ENCODE data around the gene KLC4. TPM values are rescaled to one million over a fixed set of nuclear protein-coding genes. Genes with fewer than 3 reads are reported as not detected.
A peak's percentile ranks its signal among the peaks of the same experiment; 100 is the strongest.

KLC4 gene
- total and polyA plus RNA-seq, 9 of the 15 experiments (the other 6 are each of a cell fraction or from before 2014, with no cell fraction given): 1.7 to 16.2 (median 7.7) TPM

GRCh38 chr6:43052225-43052841 lies 7.1 kb upstream of the KLC4 start (continued):
- TF ChIP-seq, protein P1, sequence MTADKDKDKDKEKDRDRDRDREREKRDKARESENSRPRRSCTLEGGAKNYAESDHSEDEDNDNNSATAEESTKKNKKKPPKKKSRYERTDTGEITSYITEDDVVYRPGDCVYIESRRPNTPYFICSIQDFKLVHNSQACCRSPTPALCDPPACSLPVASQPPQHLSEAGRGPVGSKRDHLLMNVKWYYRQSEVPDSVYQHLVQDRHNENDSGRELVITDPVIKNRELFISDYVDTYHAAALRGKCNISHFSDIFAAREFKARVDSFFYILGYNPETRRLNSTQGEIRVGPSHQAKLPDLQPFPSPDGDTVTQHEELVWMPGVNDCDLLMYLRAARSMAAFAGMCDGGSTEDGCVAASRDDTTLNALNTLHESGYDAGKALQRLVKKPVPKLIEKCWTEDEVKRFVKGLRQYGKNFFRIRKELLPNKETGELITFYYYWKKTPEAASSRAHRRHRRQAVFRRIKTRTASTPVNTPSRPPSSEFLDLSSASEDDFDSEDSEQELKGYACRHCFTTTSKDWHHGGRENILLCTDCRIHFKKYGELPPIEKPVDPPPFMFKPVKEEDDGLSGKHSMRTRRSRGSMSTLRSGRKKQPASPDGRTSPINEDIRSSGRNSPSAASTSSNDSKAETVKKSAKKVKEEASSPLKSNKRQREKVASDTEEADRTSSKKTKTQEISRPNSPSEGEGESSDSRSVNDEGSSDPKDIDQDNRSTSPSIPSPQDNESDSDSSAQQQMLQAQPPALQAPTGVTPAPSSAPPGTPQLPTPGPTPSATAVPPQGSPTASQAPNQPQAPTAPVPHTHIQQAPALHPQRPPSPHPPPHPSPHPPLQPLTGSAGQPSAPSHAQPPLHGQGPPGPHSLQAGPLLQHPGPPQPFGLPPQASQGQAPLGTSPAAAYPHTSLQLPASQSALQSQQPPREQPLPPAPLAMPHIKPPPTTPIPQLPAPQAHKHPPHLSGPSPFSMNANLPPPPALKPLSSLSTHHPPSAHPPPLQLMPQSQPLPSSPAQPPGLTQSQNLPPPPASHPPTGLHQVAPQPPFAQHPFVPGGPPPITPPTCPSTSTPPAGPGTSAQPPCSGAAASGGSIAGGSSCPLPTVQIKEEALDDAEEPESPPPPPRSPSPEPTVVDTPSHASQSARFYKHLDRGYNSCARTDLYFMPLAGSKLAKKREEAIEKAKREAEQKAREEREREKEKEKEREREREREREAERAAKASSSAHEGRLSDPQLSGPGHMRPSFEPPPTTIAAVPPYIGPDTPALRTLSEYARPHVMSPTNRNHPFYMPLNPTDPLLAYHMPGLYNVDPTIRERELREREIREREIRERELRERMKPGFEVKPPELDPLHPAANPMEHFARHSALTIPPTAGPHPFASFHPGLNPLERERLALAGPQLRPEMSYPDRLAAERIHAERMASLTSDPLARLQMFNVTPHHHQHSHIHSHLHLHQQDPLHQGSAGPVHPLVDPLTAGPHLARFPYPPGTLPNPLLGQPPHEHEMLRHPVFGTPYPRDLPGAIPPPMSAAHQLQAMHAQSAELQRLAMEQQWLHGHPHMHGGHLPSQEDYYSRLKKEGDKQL (CRISPR knock-in tag; IDR thresholded peaks at IDR 0.05; ENCODE audit: borderline replicate concordance): no peak
- TF ChIP-seq ZNF12 (CRISPR knock-in tag; IDR thresholded peaks at IDR 0.05) (no peak), EP300 (IDR thresholded peaks at IDR 0.05; ENCODE audit: low read length) (no peak), CBFB (CRISPR knock-in tag; IDR thresholded peaks at IDR 0.05) (0 out of 2 replicates have a peak, but pooled peaks have one; percentile 29), ZBTB43 (CRISPR knock-in tag; IDR thresholded peaks at IDR 0.05) (no peak), KAT7 (CRISPR knock-in tag; IDR thresholded peaks at IDR 0.05; ENCODE audit: borderline replicate concordance) (peak; percentile 68; the same call in 1 of the 2 replicates), POLR2G (IDR thresholded peaks at IDR 0.05; ENCODE audit: low read depth, low read length) (peak; percentile 62), ZKSCAN3 (CRISPR knock-in tag; IDR thresholded peaks at IDR 0.05) (no peak), MCM2 (IDR thresholded peaks at IDR 0.05; ENCODE audit: low read depth) (no peak)
- TF ChIP-seq, protein P2, sequence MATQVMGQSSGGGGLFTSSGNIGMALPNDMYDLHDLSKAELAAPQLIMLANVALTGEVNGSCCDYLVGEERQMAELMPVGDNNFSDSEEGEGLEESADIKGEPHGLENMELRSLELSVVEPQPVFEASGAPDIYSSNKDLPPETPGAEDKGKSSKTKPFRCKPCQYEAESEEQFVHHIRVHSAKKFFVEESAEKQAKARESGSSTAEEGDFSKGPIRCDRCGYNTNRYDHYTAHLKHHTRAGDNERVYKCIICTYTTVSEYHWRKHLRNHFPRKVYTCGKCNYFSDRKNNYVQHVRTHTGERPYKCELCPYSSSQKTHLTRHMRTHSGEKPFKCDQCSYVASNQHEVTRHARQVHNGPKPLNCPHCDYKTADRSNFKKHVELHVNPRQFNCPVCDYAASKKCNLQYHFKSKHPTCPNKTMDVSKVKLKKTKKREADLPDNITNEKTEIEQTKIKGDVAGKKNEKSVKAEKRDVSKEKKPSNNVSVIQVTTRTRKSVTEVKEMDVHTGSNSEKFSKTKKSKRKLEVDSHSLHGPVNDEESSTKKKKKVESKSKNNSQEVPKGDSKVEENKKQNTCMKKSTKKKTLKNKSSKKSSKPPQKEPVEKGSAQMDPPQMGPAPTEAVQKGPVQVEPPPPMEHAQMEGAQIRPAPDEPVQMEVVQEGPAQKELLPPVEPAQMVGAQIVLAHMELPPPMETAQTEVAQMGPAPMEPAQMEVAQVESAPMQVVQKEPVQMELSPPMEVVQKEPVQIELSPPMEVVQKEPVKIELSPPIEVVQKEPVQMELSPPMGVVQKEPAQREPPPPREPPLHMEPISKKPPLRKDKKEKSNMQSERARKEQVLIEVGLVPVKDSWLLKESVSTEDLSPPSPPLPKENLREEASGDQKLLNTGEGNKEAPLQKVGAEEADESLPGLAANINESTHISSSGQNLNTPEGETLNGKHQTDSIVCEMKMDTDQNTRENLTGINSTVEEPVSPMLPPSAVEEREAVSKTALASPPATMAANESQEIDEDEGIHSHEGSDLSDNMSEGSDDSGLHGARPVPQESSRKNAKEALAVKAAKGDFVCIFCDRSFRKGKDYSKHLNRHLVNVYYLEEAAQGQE (IDR thresholded peaks at IDR 0.05; ENCODE audit: borderline replicate concordance): no peak
- TF ChIP-seq, protein P2 (CRISPR knock-in tag; IDR thresholded peaks at IDR 0.05; ENCODE audit: low read depth): no peak
